Heart left ventricle (tissue), 13 donors: ENCODE measurements around the gene KIF16B.

Source experiments
- POLR2A ChIP-seq, 2 donors: fragments of 450-650 bp; IDR thresholded peaks; one replicate each; pipeline ENCODE4 v1.6.1; 2017; ENCODE audit warnings: antibody characterized with exemption in 2 of 2, mild to moderate bottlenecking in 2 of 2, moderate library complexity in 2 of 2
- TF ChIP-seq, protein P1 (sequence below), 12 donors: fragments of 200-600 bp; sonication (generic) in 4 of 12; IDR thresholded peaks; one replicate each; pipeline versions ENCODE4 v1.5.0 to v1.8.0; 2018 to 2022; ENCODE audit warnings: antibody characterized with exemption in 12 of 12, mild to moderate bottlenecking in 5 of 12
- donor health status: ischemic (EF 13 %, LVEDD 7.1; RV severe dilation, severe dysfunction).
- donor health status: DM: no; HTN: yes; CAD: no.
- donor health status: DM: no; HTN: no; CAD: no.
- donor health status: ischemic (EF 25% LVEDD 6.9; RV normal size, moderate dysfunction).
- donor health status: ischemic (EF 25% LVEDD 5.7; RV mildly dilated, moderate dysfunction).
- donor health status: ischemic (EF 35%, LVEDD 5.7; RV mildly dilated, moderate dysfunction).
- donor health status: nonischemic (EF 11% LVEDD 7.7; RV severe dilation, severe dysfunction).
- donor health status: DM: yes; HTN: yes; CAD: no.
- donor health status: PGD.
- donor health status: ischemic (EF 29% LVEDD 5.4; RV normal size, mild dysfunction).
- donor health status: nonischemic (EF 23%, LVEDD 6.1; RV moderate dilation, normal function).

DNA sequence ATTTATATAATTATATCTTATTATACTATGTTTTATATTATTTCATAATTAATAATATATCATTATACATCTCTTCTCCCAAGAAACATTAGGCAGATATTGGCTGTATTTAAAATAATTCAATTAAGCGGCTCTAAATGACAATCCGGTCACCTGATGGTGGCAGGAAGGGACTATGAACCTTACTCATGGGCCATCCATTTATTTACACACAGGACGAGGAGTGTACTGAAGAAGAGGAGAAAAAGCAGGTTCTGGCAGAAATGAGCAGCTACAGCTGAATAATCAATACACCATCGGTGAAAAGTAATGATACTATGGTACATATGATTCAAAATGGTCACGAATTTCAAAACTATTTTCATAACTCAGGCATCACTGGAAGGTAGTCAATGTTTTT, 277.7 kb downstream of the KIF16B start:
- TF ChIP-seq POLR2A (IDR thresholded peaks at IDR 0.05) = no peak
- TF ChIP-seq, protein P1, sequence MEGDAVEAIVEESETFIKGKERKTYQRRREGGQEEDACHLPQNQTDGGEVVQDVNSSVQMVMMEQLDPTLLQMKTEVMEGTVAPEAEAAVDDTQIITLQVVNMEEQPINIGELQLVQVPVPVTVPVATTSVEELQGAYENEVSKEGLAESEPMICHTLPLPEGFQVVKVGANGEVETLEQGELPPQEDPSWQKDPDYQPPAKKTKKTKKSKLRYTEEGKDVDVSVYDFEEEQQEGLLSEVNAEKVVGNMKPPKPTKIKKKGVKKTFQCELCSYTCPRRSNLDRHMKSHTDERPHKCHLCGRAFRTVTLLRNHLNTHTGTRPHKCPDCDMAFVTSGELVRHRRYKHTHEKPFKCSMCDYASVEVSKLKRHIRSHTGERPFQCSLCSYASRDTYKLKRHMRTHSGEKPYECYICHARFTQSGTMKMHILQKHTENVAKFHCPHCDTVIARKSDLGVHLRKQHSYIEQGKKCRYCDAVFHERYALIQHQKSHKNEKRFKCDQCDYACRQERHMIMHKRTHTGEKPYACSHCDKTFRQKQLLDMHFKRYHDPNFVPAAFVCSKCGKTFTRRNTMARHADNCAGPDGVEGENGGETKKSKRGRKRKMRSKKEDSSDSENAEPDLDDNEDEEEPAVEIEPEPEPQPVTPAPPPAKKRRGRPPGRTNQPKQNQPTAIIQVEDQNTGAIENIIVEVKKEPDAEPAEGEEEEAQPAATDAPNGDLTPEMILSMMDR (IDR thresholded peaks at IDR 0.05) = no peak
